K562 (cell line): ENCODE data around the gene FAM131C. TPM values are rescaled to one million over a fixed set of nuclear protein-coding genes. Genes with fewer than 3 reads are reported as not detected.
A peak's percentile ranks its signal among the peaks of the same experiment; 100 is the strongest.

Source experiments
- ARID1B ChIP-seq: fragments of 450-650 bp; IDR thresholded peaks from 2 replicates; pipeline ENCODE4 v1.6.1; 2016; ENCODE audit warnings: antibody characterized with exemption, mild to moderate bottlenecking, inconsistent platforms
- ATF1 ChIP-seq, 2 experiments: fragments of 450-650 bp in 1 of 2; IDR thresholded peaks; 2 replicates each; pipeline ENCODE4 v1.6.1; 2016; ENCODE audit warnings: missing compliant biosample characterization in 1 of 2, missing genetic modification characterization in 1 of 2
- ELF2 ChIP-seq: fragments of 250-450 bp; sonication (Bioruptor Pico); IDR thresholded peaks from 2 replicates; pipeline ENCODE4 v1.5.0; 2021; ENCODE audit warnings: mild to moderate bottlenecking
- FOSL1 ChIP-seq: fragments of 200-800 bp; sonication (Bioruptor generic); conservative IDR thresholded peaks from 2 replicates; pipeline ENCODE4 v1.6.1; 2016; ENCODE audit warnings: missing genetic modification characterization, missing compliant biosample characterization
- FUS ChIP-seq: fragments of 200-400 bp; formaldehyde crosslinking; optimal IDR thresholded peaks from 2 replicates; pipeline ENCODE3; 2017; ENCODE audit warnings: low read depth, low read length
- HMGN3 ChIP-seq: IDR thresholded peaks from 2 replicates; pipeline ENCODE4 v1.6.1; 2011; ENCODE audit warnings: borderline replicate concordance, low read depth, mild to moderate bottlenecking, mixed read lengths, low read length; ENCODE audit not compliant: insufficient read length; ENCODE audit errors: extremely low read depth
- KAT7 ChIP-seq: sonication (generic); formaldehyde crosslinking; IDR thresholded peaks from 2 replicates; pipeline ENCODE4 v1.8.0; 2022; ENCODE audit warnings: missing genetic modification reagents, mild to moderate bottlenecking, borderline replicate concordance
- MCM5 ChIP-seq: fragments of 450-650 bp; IDR thresholded peaks from 2 replicates; pipeline ENCODE4 v1.6.1; 2016; ENCODE audit warnings: low read depth
- MITF ChIP-seq: IDR thresholded peaks from 2 replicates; pipeline ENCODE4 v1.6.1; 2014; ENCODE audit warnings: antibody characterized with exemption
- MXD1 ChIP-seq: fragments of 250-450 bp; sonication (Bioruptor Pico); IDR thresholded peaks from 2 replicates; pipeline ENCODE4 v1.8.0; 2021; ENCODE audit warnings: borderline replicate concordance, mild to moderate bottlenecking, moderate library complexity; ENCODE audit not compliant: poor library complexity, severe bottlenecking
- POLR2AphosphoS5 ChIP-seq: IDR thresholded peaks from 2 replicates; pipeline ENCODE4 v1.6.1; 2011; ENCODE audit warnings: mild to moderate bottlenecking, low read depth, low read length, moderate library complexity; ENCODE audit not compliant: control insufficient read depth, insufficient read depth
- PTBP1 ChIP-seq: fragments of 200-400 bp; formaldehyde crosslinking; IDR thresholded peaks from 2 replicates; pipeline ENCODE4 v1.6.1; 2017; ENCODE audit warnings: low read depth, low read length
- RBM34 ChIP-seq: fragments of 200-400 bp; formaldehyde crosslinking; IDR thresholded peaks from 2 replicates; pipeline ENCODE4 v1.6.1; 2018; ENCODE audit warnings: low read length, borderline replicate concordance; ENCODE audit not compliant: insufficient read depth
- RFX1 ChIP-seq: fragments of 450-650 bp; IDR thresholded peaks from 2 replicates; pipeline ENCODE4 v1.6.1; 2016; ENCODE audit warnings: mild to moderate bottlenecking, moderate library complexity
- SREBF2 ChIP-seq: sonication (generic); formaldehyde crosslinking; IDR thresholded peaks from 2 replicates; pipeline ENCODE4 v1.4.0; 2020; ENCODE audit warnings: mild to moderate bottlenecking, missing genetic modification reagents
- STAT5A ChIP-seq: IDR thresholded peaks from 2 replicates; pipeline ENCODE4 v1.6.1; 2012; ENCODE audit warnings: low read length, inconsistent platforms, borderline replicate concordance
- STAT5B ChIP-seq: fragments of 250-450 bp; sonication (Bioruptor Pico); IDR thresholded peaks from 2 replicates; pipeline ENCODE4 v1.8.0; 2021; ENCODE audit warnings: mild to moderate bottlenecking, inconsistent platforms
- TAF1 ChIP-seq: IDR thresholded peaks from 2 replicates; pipeline ENCODE4 v1.6.1; 2011; ENCODE audit warnings: mild to moderate bottlenecking, low read length, moderate library complexity; ENCODE audit not compliant: insufficient read depth, control insufficient read depth, severe bottlenecking; ENCODE audit errors: extremely low read depth
- TAL1 ChIP-seq: fragments of 450-650 bp; IDR thresholded peaks from 2 replicates; pipeline ENCODE4 v1.6.1; 2016; ENCODE audit warnings: mild to moderate bottlenecking
- TCFL5 ChIP-seq: fragments of 250-450 bp; sonication (Bioruptor Pico); conservative IDR thresholded peaks from 2 replicates; pipeline ENCODE4 v1.6.1; 2021; ENCODE audit warnings: mild to moderate bottlenecking, moderate library complexity, matching md5 sums
- TGIF2 ChIP-seq: sonication (generic); formaldehyde crosslinking; IDR thresholded peaks from 2 replicates; pipeline ENCODE4 v1.8.1; 2022; ENCODE audit warnings: mild to moderate bottlenecking, missing genetic modification reagents, moderate library complexity
- ZFPM2 ChIP-seq: fragments of 250-450 bp; sonication (Bioruptor Pico); IDR thresholded peaks from 2 replicates; pipeline ENCODE4 v1.5.1; 2022; ENCODE audit warnings: mild to moderate bottlenecking
- ZNF224 ChIP-seq: sonication (generic); formaldehyde crosslinking; IDR thresholded peaks from 2 replicates; pipeline ENCODE4 v1.8.0; 2022; ENCODE audit warnings: mild to moderate bottlenecking, missing genetic modification reagents
- ZNF408 ChIP-seq: fragments of 250-450 bp; sonication (Bioruptor Pico); IDR thresholded peaks from 2 replicates; pipeline ENCODE4 v1.4.0; 2020; ENCODE audit warnings: low read depth, mild to moderate bottlenecking, moderate library complexity
- ZZZ3 ChIP-seq: fragments of 450-650 bp; IDR thresholded peaks from 2 replicates; pipeline ENCODE4 v1.6.1; 2016; ENCODE audit warnings: antibody characterized with exemption, mild to moderate bottlenecking, moderate library complexity
- polyA plus RNA-seq, 8 experiments: library from polyadenylated mRNA; depleted of rRNA in 4 of 8; stranded (reverse) in 5 of 8; unstranded in 3 of 8; fragments of >200 nt; fragmentation: Nextera tagmentation in 2 of 8; fragmentation: Illumina TruSeq in 1 of 8; extraction: Ambion mirVana in 2 of 8; extraction: Trizol in 1 of 8; gene quantifications; 2 replicates each; pipeline versions ENCODE4 v1.2.1 to v1.2.3, GENCODE V29; 2011 to 2014; ENCODE audit warnings: inconsistent platforms in 1 of 8, missing spikeins in 1 of 8
- total RNA-seq, 7 experiments: library from RNA; depleted of rRNA in 6 of 7; stranded (reverse); fragments of >200 nt in 6 of 7; fragmentation: Illumina TruSeq in 2 of 7; extraction: Trizol in 2 of 7; gene quantifications; 2 replicates each; pipeline versions ENCODE4 v1.2.1 to v1.2.3, GENCODE V29; 2011 to 2021; ENCODE audit warnings: low replicate concordance in 1 of 7
- TF ChIP-seq, protein P1 (sequence below), 2 experiments: IDR thresholded peaks; 2 replicates each; pipeline ENCODE4 v1.6.1; 2012; ENCODE audit warnings: improper control_type of control experiment in 2 of 2, low read depth in 2 of 2, low read length in 2 of 2, borderline replicate concordance in 1 of 2

Gene FAM131C
- total and polyA plus RNA-seq, 9 of the 15 experiments (the other 6 are each of a cell fraction or from before 2014, with no cell fraction given) = 0.10 to 0.29 (median 0.16) TPM; not detected in 6

GRCh38 chr1:16032388-16033102, 40.9 kb downstream of the FAM131C start (continued):
- TF ChIP-seq ELF2 (CRISPR knock-in tag) (no peak), FOSL1 (no peak), TGIF2 (no peak), STAT5A (no peak), TAF1 (no peak), ZNF408 (CRISPR knock-in tag) (no peak), MCM5 (no peak), KAT7 (CRISPR knock-in tag) (no peak), HMGN3 (no peak), STAT5B (CRISPR knock-in tag) (no peak), RBM34 (no peak), TAL1 (no peak), ZFPM2 (no peak), TCFL5 (no peak), MITF (no peak), FUS (no peak), ZZZ3 (no peak), POLR2AphosphoS5 (no peak), ZNF224 (CRISPR knock-in tag) (no peak), ATF1 (CRISPR knock-in tag; IDR thresholded peaks at IDR 0.05) (no peak), ATF1 (tag; IDR thresholded peaks at IDR 0.05) (peak; percentile 41; the same call in 1 of the 2 replicates), RFX1 (no peak), SREBF2 (no peak), PTBP1 (no peak), ARID1B (no peak; the same call in 1 of the 2 replicates), MXD1 (no peak)
- TF ChIP-seq, protein P1, sequence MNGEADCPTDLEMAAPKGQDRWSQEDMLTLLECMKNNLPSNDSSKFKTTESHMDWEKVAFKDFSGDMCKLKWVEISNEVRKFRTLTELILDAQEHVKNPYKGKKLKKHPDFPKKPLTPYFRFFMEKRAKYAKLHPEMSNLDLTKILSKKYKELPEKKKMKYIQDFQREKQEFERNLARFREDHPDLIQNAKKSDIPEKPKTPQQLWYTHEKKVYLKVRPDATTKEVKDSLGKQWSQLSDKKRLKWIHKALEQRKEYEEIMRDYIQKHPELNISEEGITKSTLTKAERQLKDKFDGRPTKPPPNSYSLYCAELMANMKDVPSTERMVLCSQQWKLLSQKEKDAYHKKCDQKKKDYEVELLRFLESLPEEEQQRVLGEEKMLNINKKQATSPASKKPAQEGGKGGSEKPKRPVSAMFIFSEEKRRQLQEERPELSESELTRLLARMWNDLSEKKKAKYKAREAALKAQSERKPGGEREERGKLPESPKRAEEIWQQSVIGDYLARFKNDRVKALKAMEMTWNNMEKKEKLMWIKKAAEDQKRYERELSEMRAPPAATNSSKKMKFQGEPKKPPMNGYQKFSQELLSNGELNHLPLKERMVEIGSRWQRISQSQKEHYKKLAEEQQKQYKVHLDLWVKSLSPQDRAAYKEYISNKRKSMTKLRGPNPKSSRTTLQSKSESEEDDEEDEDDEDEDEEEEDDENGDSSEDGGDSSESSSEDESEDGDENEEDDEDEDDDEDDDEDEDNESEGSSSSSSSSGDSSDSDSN (IDR thresholded peaks at IDR 0.05; ENCODE audit: borderline replicate concordance in 1 of 2, low read depth in 2 of 2, low read length in 2 of 2) = no peak
